Measurements from ENCODE around the gene SCYGR3. TPM values are rescaled to one million over a fixed set of nuclear protein-coding genes. Genes with fewer than 3 reads are reported as not detected.

SCYGR3 gene
- total RNA-seq, 2 experiments from 2014 or later = not detected

Other genes with a start within 250 kb of the SCYGR3 start
- not detected for gene TM4SF20, start 235.5 kb downstream of the SCYGR3 start, total RNA-seq
- gene SCYGR1, start 226.9 kb downstream of the SCYGR3 start, total RNA-seq = not detected
- 100 to 1,000 TPM; 158 to 214 TPM for gene AGFG1, start 142.7 kb downstream of the SCYGR3 start, total RNA-seq
- gene SCYGR2, start 15.9 kb downstream of the SCYGR3 start, total RNA-seq = not detected
- gene SCYGR4, start 2.7 kb upstream of the SCYGR3 start, total RNA-seq = not detected
- gene SCYGR5, start 52.0 kb upstream of the SCYGR3 start, total RNA-seq = not detected
- gene SLC19A3, start 103.2 kb upstream of the SCYGR3 start, total RNA-seq = not detected
- not detected for gene SCYGR6, start 109.9 kb upstream of the SCYGR3 start, total RNA-seq
- gene SCYGR7, start 113.5 kb upstream of the SCYGR3 start, total RNA-seq = not detected
- not detected for gene SCYGR8, start 131.1 kb upstream of the SCYGR3 start, total RNA-seq
- gene CCL20, start 199.0 kb upstream of the SCYGR3 start, total RNA-seq = 10 to 100 TPM in 1 of 2 experiments, 1 to 10 TPM in 1; 7.9 to 16.2 TPM

Measured in activated CD4-positive, alpha-beta T cell treated with anti-CD3 and anti-CD28 coated beads for 36 hours (primary cell).